ENCODE measurements around the gene EIF2B5.
"Not testable (repeated sequence)": the region's sequence is repeated elsewhere in the genome, so short reads cannot be mapped to it uniquely, and the experiment has no call there.

EIF2B5 gene

GRCh38 chr3:184154885-184155643 lies 19.9 kb downstream of the EIF2B5 start, which contains the start of gene DVL3:
Gene DVL3, plus strand, starts transcription at chr3:184155377. Its CDS starts 259 bp downstream, at chr3:184155636.
- no peak for TF ChIP-seq CTCF (IDR thresholded peaks at IDR 0.05; ENCODE audit: low read depth, low read length, missing control alignments)
- no peak for DNase-seq (ENCODE audit: extremely low read depth, low read depth)
- peak within 1 kb of the TSS; percentile 94 for H3K4me3 ChIP-seq (replicated peaks; ENCODE audit: low read depth, low read length)

- no peak for DNase-seq (ENCODE audit: extremely low read depth, low read depth)
- peak overlapping the region; percentile 94 for H3K4me3 ChIP-seq (replicated peaks; ENCODE audit: low read depth, low read length)
- no peak for TF ChIP-seq CTCF (IDR thresholded peaks at IDR 0.05; ENCODE audit: low read depth, low read length, missing control alignments)
Measured at GRCh38 chr3:184155644-184156521, 20.7 kb downstream of the EIF2B5 start.

GRCh38 chr3:184156522-184156955 lies 21.4 kb downstream of the EIF2B5 start:
- peak overlapping the region; percentile 94 for H3K4me3 ChIP-seq (replicated peaks; ENCODE audit: low read depth, low read length)
- TF ChIP-seq CTCF (IDR thresholded peaks at IDR 0.05; ENCODE audit: low read depth, low read length, missing control alignments): no peak
- DNase-seq (ENCODE audit: extremely low read depth, low read depth): no peak

GRCh38 chr3:184157206-184157605 lies 22.0 kb downstream of the EIF2B5 start:
- peak overlapping the region; percentile 94 for H3K4me3 ChIP-seq (replicated peaks; ENCODE audit: low read depth, low read length)
- no peak for DNase-seq (ENCODE audit: extremely low read depth, low read depth)
- TF ChIP-seq CTCF (IDR thresholded peaks at IDR 0.05; ENCODE audit: low read depth, low read length, missing control alignments): no peak

- no peak overlapping the region for H3K4me3 ChIP-seq (replicated peaks; ENCODE audit: low read depth, low read length)
- no peak for DNase-seq (ENCODE audit: extremely low read depth, low read depth)
- no peak for TF ChIP-seq CTCF (IDR thresholded peaks at IDR 0.05; ENCODE audit: low read depth, low read length, missing control alignments)
Measured at GRCh38 chr3:184158404-184158803, 23.2 kb downstream of the EIF2B5 start.

- H3K4me3 ChIP-seq (replicated peaks; ENCODE audit: low read depth, low read length): no peak overlapping the region
- no peak for TF ChIP-seq CTCF (IDR thresholded peaks at IDR 0.05; ENCODE audit: low read depth, low read length, missing control alignments)
- no peak for DNase-seq (ENCODE audit: extremely low read depth, low read depth)
Measured at GRCh38 chr3:184160456-184160855, 25.3 kb downstream of the EIF2B5 start.

GRCh38 chr3:184162571-184163070 lies 27.5 kb downstream of the EIF2B5 start:
- not testable (repeated sequence) for H3K4me3 ChIP-seq (replicated peaks; ENCODE audit: low read depth, low read length); DNase-seq (ENCODE audit: extremely low read depth, low read depth)

All from HFF-Myc (cell line).